GM18907 (cell line): Measurements from ENCODE around the gene SPATA6.
A peak's percentile ranks its signal among the peaks of the same experiment; 100 is the strongest.
"Not testable (repeated sequence)": the region's sequence is repeated elsewhere in the genome, so short reads cannot be mapped to it uniquely, and the experiment has no call there.

Source experiments
- ATAC-seq: cut with Tn5 transposase; IDR thresholded peaks from one replicate; pipeline ENCODE4 v1.9.1; 2021; ENCODE audit warnings: mild to moderate bottlenecking, moderate library complexity; ENCODE audit not compliant: unreplicated experiment

The SPATA6 gene

GRCh38 chr1:48471691-48472576 lies at the start of gene SPATA6:
SPATA6 (minus strand) TSS chr1:48472204; CDS start chr1:48472008, 196 bp downstream.
- ATAC-seq, result peak; percentile 99

DNA sequence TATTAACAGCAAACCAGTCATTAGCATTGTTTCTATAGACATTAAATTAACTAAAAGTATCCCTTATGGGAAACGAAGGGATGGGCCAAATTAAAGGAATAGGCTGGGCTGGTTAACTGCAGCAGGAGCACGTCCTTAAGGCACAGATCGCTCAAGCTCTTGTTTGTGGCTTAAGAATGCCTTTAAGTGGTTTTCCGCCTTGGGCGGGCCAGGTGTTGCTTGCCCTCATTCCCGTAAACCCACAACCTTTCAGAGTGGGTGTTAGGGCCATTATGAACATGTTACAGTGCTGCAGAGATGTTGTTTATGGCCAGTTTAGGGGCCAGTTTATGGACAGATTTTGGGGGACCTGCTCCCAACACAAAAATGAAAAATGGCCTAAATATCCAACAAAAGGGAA lies 47.9 kb upstream of the SPATA6 start:
- ATAC-seq, result not testable (repeated sequence)

GRCh38 chr1:48506870-48507269 lies 34.9 kb upstream of the SPATA6 start:
- no peak for ATAC-seq

DNA sequence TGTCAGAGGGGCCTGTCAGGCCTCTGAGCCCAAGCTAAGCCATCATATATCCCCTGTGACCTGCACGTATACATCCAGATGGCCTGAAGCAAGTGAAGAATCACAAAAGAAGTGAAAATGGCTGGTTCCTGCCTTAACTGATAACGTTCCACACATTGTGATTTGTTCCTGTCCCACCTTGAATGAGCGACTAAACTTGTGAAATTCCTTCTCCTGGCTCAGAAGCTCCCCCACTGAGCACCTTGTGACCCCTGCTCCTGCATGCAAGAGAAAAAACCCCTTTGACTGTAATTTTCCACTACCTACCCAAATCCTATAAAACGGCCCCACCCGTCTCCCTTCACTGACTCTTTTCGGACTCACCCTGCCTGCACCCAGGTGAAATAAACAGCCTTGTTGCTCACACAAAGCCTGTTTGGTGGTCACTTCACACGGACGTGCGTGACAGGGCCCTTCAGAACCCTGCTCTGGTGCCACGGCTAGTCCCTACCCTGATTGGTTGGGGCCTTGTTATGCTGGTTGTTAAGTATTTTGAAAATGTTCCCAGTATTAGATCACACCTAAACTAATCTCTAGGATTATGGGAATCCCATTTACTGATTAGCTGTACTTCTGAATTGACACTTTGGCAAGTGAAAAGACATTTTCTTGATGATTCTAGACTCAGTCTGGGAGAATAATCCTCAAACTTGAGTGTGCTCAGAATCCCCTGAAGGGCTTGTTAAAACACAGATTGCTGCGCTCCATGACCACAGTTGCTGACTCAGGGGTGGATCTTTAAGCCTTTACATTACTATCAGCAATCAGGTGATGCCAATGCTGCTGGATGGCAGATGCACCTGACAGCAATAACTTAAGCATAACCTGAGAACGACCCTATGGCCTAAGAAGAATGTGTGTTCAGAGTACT lies 28.8 kb upstream of the SPATA6 start:
- no peak for ATAC-seq

- ATAC-seq, result no peak
Observed at GRCh38 chr1:48499211-48499735, 27.3 kb upstream of the SPATA6 start.

GRCh38 chr1:48498096-48498791 lies 26.2 kb upstream of the SPATA6 start:
- ATAC-seq, result peak; percentile 78

GRCh38 chr1:48495911-48496310 lies 23.9 kb upstream of the SPATA6 start:
- no peak for ATAC-seq

DNA sequence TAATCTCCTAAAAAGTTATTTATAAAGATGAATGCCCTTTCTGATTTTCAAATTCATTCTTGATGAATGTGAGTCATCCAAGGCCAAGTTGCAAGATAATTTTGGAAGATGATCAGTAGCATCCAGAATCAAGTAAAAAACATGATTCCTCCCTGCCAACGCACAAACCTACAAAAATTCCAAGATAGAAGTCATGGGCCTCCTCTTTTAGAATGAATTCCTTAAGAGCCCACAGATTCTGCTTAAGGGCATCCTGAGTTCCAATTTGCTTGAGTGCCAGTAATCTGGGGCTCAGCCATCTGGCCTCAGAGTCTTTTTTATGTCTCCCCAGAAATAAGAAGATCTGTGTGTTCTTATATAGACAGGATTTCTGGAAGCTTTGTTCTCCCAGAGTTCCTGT lies 23.2 kb upstream of the SPATA6 start:
- no peak for ATAC-seq

DNA sequence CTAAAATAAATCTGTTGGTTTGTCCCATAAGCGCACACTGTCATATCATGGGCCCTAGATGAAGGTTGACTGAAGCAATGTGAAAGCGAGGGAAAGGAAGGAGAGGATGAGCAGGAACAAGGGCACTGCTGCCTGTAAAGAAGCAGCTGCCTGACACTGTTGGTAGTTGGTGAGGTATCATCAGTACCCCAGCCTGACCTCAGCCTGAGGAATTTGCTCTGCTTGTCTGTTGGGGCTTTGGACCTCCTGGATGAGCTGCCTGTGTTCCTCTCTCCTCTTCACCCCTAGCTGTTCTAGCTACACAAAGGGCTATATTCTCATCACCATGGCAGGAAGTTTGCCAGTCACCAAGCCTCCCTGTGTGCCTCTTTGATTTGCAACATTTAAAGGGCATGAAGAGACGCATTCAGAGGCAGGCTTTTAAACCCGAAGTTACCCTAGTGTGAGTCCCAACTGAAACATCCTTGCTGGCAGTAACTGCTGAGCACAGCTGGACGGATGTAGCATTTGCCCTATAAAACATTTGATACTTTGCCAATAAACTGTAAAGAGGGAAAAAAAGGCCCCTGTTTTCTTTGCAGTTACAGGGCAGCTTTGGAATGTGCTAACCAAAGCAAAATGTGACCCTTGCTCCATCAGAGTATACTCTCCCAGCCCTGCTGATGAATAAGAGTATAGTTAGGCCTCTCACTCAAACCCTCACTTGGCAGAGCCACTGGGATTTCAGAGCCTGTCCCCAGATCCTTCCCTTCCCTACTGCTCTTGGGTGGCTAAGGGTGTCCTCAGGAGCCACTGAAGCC lies 22.2 kb upstream of the SPATA6 start:
- ATAC-seq, result no peak

DNA sequence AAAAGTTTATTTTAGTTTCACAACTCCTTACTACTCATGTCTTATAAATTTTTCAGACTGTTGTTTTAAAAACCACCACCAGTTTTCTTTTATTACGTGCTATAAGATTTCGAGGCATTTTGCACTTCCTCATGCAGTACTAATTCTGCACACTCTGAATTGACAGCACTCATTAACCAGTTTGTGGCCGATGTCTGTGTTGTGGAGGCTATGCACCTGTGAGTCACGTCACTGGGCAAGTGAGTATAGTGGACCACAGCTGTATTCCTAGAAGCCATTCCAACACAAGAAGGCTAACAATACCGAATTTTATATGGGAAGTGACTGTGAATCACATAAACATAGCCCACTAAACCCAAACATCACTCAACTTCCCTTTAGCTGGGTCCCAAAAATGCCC lies 21.0 kb upstream of the SPATA6 start:
- ATAC-seq, result no peak

DNA sequence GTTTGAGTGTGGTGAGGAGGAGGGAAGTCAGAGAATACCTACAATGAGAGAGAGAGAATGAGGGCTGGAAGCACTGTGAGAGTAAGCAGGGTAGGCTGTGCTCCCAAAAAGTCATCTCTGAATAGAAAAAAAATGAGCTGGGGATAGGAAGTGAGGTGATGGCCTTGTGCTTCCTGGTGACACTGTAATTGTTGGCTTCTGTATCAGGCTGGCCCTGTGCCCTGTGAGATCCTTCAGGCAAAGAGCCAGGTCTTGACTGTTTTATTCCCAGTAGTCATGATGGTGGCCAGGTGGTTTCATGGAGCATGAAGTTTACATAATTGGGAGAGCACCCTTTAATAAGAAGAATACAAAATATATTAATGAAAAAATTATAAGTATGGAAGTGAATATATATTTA lies 20.4 kb upstream of the SPATA6 start:
- no peak for ATAC-seq

DNA sequence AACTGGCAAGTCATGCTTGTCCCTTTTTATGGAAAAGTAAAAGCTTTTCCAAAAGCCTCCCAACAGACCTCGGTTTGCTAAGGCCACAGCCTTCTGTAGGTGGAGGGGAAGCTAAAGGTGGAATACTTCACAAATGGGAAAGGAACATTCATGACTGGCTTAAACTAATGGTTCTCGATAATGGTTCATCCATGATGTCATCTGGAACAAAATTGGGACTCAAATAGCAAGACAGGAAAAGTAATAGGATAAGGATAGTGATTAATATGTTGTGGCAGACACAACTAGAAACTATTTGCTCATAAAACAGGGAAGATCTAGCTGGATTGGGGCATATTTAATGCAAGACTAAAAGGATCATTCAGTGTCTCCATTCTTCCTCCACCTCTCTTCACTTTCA lies 16.7 kb upstream of the SPATA6 start:
- ATAC-seq, result no peak

DNA sequence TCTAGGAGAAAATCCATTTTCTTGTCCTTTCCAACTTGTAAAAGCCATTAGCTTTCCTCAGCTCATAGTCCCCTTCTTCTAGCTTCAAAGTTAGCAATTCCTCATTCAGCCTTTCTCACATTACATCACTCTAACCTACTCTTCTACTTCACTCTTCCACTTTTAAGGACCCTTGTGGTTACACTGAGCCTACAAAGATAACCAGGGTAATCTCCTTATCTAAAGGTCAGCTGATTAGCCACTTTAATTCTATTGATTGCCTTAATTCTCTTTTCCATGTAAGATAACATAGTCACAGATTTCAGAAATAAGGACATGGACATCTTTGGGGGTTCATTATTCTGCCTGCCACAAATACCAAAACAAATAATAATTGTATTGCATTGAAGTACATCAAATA lies 8.5 kb upstream of the SPATA6 start:
- no peak for ATAC-seq

DNA sequence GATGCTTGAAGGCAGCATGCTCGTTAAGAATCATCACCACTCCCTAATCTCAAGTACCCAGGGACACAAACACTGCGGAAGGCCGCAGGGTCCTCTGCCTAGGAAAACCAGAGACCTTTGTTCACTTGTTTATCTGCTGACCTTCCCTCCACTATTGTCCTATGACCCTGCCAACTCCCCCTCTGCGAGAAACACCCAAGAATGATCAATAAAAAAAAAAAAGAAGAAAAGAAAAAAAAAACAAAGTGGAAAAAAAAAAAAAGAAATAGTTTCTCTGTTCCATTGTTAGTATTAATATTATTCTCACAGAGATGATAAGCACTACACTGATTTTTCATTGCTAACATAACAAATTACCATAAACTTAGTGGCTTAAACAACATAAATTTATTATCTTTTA lies 8.0 kb upstream of the SPATA6 start:
- not testable (repeated sequence) for ATAC-seq

DNA sequence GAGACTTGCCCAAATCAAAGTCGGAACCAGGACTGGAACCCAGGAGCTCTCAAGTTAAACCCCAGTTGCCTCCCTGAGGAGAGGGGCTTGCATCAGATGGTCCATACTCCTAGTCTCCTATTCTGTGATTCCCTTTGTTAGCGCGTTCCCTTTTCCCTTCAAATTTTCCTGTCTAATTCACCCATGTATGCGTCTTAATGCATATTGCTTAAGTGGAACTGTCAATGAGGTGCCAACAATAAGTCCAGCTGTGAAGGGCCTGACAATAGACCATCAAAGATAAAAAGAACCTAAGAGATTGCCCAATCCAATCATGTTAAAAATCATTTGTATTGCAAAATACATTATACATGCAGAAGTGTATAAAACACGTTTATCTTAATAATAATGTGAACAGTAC lies 634 bp upstream of the SPATA6 start:
- ATAC-seq, result no peak

- no peak for ATAC-seq
Observed at GRCh38 chr1:48470950-48471690, 884 bp downstream of the SPATA6 start.

DNA sequence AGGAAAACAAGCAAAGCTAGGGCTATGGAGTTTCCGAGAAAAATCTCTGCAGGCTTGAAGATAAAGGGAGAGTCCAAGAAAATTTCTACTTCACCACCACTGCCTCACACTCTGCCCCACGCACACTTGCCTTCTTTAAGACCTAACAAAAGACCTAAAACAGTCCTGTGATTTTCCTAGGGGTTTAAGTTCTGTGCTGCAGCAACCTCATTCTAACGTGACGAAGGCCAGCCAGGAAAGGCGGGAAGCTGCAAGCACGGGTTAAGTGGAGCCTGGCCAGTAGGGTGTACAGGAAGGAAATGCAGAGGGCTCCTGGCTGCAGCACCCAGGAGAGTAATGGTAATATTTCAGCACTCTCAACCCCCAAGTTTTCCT lies 1.5 kb downstream of the SPATA6 start:
- ATAC-seq, result no peak

GRCh38 chr1:48469616-48470480 lies 2.2 kb downstream of the SPATA6 start:
- no peak for ATAC-seq

DNA sequence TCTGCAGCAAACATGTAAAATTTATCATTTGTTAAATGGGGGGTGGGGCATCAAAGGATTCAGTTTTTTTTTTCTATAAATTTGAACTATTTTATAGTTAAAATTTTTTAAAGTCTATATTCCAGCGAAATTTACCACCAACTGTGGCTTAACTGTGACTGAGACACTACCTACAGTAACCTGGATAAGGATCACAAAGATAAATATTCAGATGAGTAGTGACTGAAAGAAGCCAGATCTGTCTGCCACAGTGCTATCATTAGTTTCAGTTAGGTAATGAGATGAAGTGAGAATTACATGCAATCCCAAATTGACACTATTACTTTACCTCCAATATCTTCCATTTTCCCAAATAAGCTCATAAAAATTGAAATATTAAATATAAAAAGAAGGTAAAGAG lies 5.4 kb downstream of the SPATA6 start:
- ATAC-seq, result no peak
